ENCODE results near the gene KRI1.

KRI1 gene

GRCh38 chr19:10593820-10594637 is 28.2 kb upstream of the KRI1 start:
- FAIRE-seq: peak; percentile 74
- DNase-seq (ENCODE audit: insufficient read length): no peak
- no peak for TF ChIP-seq POLR2AphosphoS5 (IDR thresholded peaks at IDR 0.05; ENCODE audit: low read depth, low read length)
- no peak for TF ChIP-seq TAF1 (IDR thresholded peaks at IDR 0.05; ENCODE audit: borderline replicate concordance, low read depth, low read length)
- TF ChIP-seq POLR2A (IDR thresholded peaks at IDR 0.05; ENCODE audit: low read depth, low read length): no peak

- DNase-seq (ENCODE audit: insufficient read length) (no peak), FAIRE-seq (no peak)
- TF ChIP-seq TAF1 (IDR thresholded peaks at IDR 0.05; ENCODE audit: borderline replicate concordance, low read depth, low read length) (no peak), POLR2A (IDR thresholded peaks at IDR 0.05; ENCODE audit: low read depth, low read length) (no peak)
Measured at GRCh38 chr19:10593148-10593547, 27.3 kb upstream of the KRI1 start.

- no peak for TF ChIP-seq POLR2A (IDR thresholded peaks at IDR 0.05; ENCODE audit: low read depth, low read length)
- no peak for TF ChIP-seq POLR2AphosphoS5 (IDR thresholded peaks at IDR 0.05; ENCODE audit: low read depth, low read length)
- no peak for TF ChIP-seq TAF1 (IDR thresholded peaks at IDR 0.05; ENCODE audit: borderline replicate concordance, low read depth, low read length)
- no peak for FAIRE-seq
- DNase-seq (ENCODE audit: insufficient read length): no peak
Measured at GRCh38 chr19:10587839-10588150, 22.0 kb upstream of the KRI1 start.

- no peak for TF ChIP-seq POLR2AphosphoS5 (IDR thresholded peaks at IDR 0.05; ENCODE audit: low read depth, low read length)
- no peak for TF ChIP-seq TAF1 (IDR thresholded peaks at IDR 0.05; ENCODE audit: borderline replicate concordance, low read depth, low read length)
- TF ChIP-seq POLR2A (IDR thresholded peaks at IDR 0.05; ENCODE audit: low read depth, low read length): no peak
- FAIRE-seq (no peak), DNase-seq (ENCODE audit: insufficient read length) (no peak)
Measured at GRCh38 chr19:10587022-10587838, 21.4 kb upstream of the KRI1 start, which contains the start of gene AP1M2. TSS of gene AP1M2 (minus strand) at chr19:10587312. CDS start at chr19:10587231, 81 bp downstream.

- DNase-seq (ENCODE audit: insufficient read length) (no peak), FAIRE-seq (no peak)
- TF ChIP-seq POLR2A (IDR thresholded peaks at IDR 0.05; ENCODE audit: low read depth, low read length) (no peak), TAF1 (IDR thresholded peaks at IDR 0.05; ENCODE audit: borderline replicate concordance, low read depth, low read length) (no peak), POLR2AphosphoS5 (IDR thresholded peaks at IDR 0.05; ENCODE audit: low read depth, low read length) (no peak)
Measured at GRCh38 chr19:10586396-10586795, 20.6 kb upstream of the KRI1 start.

GRCh38 chr19:10583036-10583776 is 17.4 kb upstream of the KRI1 start:
- FAIRE-seq (no peak), DNase-seq (ENCODE audit: insufficient read length) (no peak)
- TF ChIP-seq TAF1 (IDR thresholded peaks at IDR 0.05; ENCODE audit: borderline replicate concordance, low read depth, low read length): no peak
- TF ChIP-seq POLR2AphosphoS5 (IDR thresholded peaks at IDR 0.05; ENCODE audit: low read depth, low read length): no peak
- TF ChIP-seq POLR2A (IDR thresholded peaks at IDR 0.05; ENCODE audit: low read depth, low read length): no peak

- FAIRE-seq (no peak), DNase-seq (ENCODE audit: insufficient read length) (no peak)
- TF ChIP-seq POLR2AphosphoS5 (IDR thresholded peaks at IDR 0.05; ENCODE audit: low read depth, low read length) (no peak), TAF1 (IDR thresholded peaks at IDR 0.05; ENCODE audit: borderline replicate concordance, low read depth, low read length) (no peak)
Measured at GRCh38 chr19:10582091-10582490, 16.3 kb upstream of the KRI1 start.

GRCh38 chr19:10580979-10581631 is 15.3 kb upstream of the KRI1 start:
- no peak for TF ChIP-seq TAF1 (IDR thresholded peaks at IDR 0.05; ENCODE audit: borderline replicate concordance, low read depth, low read length)
- TF ChIP-seq POLR2AphosphoS5 (IDR thresholded peaks at IDR 0.05; ENCODE audit: low read depth, low read length): no peak
- no peak for TF ChIP-seq POLR2A (IDR thresholded peaks at IDR 0.05; ENCODE audit: low read depth, low read length)
- DNase-seq (ENCODE audit: insufficient read length): peak; percentile 71
- FAIRE-seq: peak; percentile 89

GRCh38 chr19:10577951-10578350 is 12.1 kb upstream of the KRI1 start:
- TF ChIP-seq POLR2AphosphoS5 (IDR thresholded peaks at IDR 0.05; ENCODE audit: low read depth, low read length) (no peak), TAF1 (IDR thresholded peaks at IDR 0.05; ENCODE audit: borderline replicate concordance, low read depth, low read length) (no peak), POLR2A (IDR thresholded peaks at IDR 0.05; ENCODE audit: low read depth, low read length) (no peak)
- no peak for FAIRE-seq

GRCh38 chr19:10575011-10575716 is 9.4 kb upstream of the KRI1 start:
- FAIRE-seq (no peak), DNase-seq (ENCODE audit: insufficient read length) (no peak)
- no peak for TF ChIP-seq TAF1 (IDR thresholded peaks at IDR 0.05; ENCODE audit: borderline replicate concordance, low read depth, low read length)

More at GRCh38 chr19:10577951-10578350, 12.1 kb upstream of the KRI1 start:
- no peak for DNase-seq (ENCODE audit: insufficient read length)
